ENCODE results near the gene TLR4.

Gene TLR4

DNA sequence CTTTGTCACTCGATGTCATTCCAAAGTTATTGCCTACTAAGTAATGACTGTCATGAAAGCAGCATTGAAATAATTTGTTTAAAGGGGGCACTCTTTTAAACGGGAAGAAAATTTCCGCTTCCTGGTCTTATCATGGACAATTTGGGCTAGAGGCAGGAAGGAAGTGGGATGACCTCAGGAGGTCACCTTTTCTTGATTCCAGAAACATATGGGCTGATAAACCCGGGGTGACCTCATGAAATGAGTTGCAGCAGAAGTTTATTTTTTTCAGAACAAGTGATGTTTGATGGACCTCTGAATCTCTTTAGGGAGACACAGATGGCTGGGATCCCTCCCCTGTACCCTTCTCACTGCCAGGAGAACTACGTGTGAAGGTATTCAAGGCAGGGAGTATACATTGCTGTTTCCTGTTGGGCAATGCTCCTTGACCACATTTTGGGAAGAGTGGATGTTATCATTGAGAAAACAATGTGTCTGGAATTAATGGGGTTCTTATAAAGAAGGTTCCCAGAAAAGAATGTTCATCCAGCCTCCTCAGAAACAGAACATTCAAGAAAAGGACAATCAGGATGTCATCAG is 11.3 kb downstream of the TLR4 start:
- DNase-seq (ENCODE audit: low spot score): no peak

DNA sequence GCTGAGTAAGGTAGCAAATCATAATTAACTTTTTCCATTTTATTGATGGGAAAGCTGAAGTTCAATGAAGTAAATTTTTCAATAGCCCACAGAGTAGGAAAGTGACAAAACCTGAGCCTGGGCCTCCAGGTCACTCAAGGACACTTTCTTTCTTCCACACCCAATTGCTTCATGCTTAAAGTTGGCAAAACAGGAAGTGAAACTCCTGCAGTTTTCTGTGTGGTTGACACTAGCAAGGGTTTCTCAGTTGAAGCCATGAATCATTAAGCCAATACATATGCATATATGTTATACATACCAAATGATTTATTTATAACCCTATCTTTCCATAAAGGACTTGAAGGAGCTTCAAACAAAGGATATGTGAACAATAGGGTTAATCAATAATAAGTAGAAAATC is 13.9 kb downstream of the TLR4 start:
- DNase-seq (ENCODE audit: low spot score): no peak

DNA sequence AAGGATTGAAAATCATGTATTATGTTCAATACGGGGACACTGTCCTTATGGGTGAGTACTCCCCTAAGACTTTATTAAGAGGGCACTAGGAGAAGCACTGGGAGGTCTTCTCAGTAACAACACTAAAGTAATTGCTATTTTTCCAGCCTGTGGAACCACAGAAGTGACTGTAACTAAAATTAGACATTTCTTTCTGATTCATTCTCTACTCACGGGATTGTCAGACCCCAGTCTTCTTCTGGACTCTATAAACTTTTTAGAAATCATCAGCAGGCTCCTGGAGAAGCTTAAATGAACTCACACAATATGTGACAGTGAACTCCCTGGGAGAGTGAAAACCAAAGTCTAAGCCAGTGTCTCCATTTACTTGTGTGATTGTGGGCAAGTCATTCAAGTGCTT is 14.5 kb downstream of the TLR4 start:
- DNase-seq (ENCODE audit: low spot score): no peak

DNA sequence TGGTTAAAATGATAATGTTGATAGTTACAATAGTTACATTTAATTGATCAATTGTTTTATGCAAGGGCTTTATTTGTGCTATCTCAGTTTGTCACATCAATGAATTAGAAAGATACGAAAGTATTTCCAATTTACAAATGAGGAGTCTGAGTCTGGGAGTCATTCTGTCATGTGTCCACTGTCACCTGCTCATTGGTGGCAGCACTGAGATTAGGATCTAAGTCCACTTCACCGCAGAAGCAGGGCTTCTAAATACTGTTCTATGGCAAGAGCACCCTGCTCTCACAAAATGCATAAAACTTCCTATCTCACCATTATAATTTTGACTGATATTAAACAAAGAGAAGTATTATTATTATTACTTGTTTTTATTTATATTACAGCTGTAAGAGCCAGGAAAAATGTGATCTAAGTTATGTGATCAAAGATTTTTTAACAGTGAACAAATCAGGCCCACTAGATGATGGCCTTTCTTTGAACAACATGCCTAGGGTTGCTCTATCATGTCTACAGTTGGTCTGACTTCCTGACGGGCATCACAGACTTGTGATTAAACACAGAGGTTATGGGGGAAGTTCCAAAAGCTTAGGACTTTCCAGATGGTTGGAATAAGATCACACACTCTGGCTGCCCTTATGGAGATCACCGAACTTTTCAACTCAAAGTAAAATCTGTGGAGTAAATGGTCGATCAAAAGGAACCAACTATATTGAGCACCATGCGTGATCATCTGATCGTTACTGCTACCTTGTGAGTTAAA is 15.1 kb downstream of the TLR4 start:
- DNase-seq (ENCODE audit: low spot score): no peak

DNA sequence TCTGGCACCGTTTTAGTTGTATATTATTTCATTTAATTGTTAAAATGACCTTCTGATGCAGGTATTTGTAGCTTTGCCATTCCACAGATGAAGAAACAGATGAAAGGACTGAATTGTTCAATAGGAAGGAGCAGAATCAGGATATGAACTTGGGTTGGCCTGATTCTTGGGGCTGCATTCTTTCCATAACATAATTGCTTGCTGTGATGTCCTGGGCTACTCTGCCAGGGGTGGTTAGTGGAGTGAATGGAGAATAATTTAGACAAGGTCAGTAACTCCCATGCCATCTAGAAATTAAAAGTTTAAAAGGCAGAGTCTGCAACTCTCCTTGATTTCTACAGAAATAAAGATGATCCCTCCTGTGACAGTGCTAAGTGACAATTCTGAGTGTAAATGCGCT is 15.9 kb downstream of the TLR4 start:
- no peak for DNase-seq (ENCODE audit: low spot score)

DNA sequence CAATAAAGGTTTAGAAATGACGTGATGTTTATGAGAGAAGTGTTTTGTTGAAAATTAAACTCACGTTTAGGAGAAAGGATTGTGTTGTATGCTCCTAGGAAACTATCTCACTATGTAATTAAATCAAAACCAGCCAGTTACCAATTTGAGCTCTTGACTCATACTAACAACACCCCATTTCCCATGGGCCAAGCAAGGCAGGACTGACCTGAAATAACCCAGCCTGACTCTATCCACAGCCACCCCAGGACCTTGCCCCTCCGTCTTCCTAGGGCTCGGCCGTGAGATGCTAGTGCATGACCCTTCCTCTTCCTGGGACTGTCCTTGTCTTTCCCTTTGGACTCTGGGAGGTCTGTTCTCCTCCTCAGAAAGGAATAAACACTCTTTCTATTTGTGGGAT is 16.4 kb downstream of the TLR4 start:
- no peak for DNase-seq (ENCODE audit: low spot score)

DNA sequence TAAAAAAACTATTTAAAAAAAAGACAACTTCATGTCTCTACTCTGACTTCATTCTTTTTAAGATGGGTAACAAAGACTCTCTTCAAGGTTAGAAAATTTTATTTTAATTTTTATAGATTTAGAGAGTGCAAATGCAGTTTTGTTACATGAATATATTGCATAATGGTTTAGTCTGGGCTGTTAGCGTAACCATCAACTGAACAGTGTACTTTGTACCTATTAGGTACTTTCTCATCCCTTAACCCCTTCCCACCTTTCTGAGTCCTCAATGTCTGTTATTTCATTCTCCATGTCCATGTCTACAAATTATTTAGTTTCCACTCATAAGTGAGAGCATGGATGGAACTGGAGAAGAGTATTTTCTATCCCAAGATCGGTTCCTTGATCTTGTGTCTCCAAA is 16.8 kb downstream of the TLR4 start:
- no peak for DNase-seq (ENCODE audit: low spot score)

DNA sequence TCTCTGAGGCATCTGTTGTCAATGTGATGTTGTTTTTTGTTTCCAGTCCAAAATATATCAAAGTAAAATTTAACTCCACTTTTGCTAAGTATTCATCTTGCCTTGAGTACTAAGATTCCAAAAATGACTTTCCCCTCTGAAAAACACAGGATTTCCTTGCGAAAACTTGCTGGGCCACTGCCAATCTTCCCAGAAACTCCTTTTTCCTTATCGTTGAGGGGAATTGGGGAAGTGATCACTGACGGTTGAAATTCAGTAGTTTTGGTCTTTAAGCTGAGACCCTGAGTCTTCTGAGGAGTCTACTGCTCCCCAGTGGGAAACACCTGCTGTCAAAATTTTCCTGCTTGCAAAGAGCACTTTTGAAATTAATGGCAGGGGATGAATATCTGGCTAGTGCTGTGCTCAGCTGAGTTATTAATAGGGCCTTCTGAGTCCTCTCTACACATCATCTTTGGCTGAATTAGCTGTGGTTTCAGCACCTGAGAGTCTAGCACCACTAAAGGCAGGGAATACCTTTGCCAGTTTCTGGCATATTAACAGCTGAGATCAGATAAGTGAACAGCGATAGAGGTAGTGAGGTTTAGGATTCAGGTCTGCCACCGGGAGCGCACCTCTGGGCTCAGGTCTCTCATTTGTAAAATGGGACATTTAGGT is 18.0 kb downstream of the TLR4 start:
- DNase-seq (ENCODE audit: low spot score): no peak

DNA sequence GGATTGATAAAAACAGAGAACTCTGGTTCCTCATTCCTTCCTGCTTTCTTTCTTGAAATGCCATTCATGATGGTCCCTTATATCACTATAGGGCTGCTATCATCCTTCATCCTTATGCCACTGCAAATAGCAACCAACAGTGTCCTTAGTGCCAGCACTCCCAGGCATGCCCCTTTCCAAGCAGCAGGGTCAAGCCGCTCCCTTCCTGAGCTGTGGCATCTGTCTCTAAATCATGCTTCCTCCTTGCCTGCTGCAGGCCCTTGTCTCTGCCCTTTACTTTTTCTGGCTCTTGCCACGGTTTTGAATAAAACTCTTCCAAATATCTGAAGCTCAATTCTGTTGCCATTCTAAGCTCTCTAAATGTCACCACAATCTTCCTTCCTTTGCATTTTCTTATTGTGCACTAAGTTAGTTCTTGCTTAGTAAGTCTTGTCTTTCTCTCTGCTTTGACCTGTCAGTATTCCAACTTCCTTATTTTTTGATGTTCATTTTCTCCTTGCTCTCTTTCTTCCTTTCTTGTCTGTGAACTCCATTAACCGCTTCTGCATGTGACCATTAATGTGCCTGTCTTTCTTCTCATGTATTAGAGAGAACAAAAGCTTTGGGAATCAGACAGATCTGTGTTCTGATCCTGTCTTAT is 19.9 kb downstream of the TLR4 start:
- no peak for DNase-seq (ENCODE audit: low spot score)

DNA sequence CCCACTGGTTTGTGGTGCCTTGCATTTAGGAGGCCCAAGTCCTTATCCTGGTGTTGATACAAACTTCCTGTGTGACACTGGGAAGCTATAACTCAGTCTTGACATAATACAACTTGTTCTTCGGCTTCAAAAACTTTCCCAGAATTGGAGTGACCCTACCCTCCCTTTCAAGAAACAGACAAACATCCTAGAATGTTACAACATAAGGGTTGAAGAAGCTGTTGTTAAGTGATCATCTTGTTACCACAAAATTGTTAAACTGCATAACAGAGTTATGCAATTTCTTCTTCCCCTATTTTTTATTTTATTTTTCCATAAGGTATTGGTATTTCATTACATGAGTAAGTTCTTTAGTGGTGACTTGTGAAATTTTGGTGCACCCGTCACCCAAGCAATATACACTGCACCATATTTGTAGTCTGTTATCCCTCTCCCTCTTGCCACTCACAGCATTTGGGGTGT is 21.3 kb downstream of the TLR4 start:
- DNase-seq (ENCODE audit: low spot score): no peak

DNA sequence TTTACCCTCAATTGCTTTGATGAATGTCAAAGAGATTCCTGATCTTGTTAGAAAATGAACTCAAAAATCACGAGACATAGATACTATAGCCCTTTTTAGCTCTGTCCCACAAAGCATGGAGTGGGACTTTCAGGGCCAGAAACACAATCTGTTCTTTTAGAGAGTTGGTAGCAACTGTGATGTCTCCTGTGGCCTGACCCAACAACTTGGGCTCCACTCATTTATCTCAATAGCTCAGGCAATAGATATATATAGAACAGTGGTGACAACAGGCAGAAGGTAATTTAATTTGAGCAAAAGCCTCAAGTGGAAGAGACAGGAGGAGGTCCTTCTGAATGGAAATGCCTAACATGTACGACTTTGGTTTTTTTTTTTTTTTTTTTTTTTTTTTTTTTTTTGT is 25.2 kb downstream of the TLR4 start:
- DNase-seq (ENCODE audit: low spot score): no peak

DNA sequence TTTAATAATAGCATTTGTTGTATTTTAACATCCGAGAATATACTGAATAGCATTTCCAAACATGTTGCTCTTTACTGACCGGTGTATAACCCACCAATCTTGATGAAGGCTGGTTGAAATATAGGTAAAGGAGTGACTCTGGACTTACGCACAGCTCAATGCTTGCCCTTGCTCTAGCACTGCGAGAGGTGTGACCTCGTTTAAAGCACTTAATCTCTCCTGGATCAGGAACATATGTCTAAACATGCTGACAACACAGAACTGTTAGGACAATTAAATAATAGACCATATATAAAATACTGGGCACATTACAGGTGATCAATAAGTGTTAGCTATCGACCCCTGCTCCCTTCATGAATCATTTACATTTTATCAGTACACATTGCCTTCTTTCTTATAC is 28.3 kb downstream of the TLR4 start:
- DNase-seq (ENCODE audit: low spot score): no peak

DNA sequence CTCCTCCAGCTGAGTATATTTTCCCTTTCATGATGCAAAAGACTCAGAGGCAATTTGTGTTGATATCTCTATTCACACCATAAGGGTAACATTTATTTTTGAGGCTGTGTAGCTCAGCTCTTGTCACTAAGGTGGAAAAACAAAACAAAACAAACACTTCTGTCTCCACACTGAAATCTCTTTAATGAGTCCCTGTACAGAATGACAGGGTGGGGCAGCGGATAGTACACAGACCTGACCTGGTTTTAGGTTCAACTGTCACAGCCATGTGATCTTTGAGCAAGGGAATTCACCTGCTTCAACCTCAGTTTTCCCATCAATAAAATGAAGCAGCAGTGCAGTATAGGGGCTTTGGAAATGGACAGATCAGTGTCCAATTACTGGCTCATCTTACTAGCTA is 29.3 kb downstream of the TLR4 start:
- peak; percentile 9 for DNase-seq (ENCODE audit: low spot score)

DNA sequence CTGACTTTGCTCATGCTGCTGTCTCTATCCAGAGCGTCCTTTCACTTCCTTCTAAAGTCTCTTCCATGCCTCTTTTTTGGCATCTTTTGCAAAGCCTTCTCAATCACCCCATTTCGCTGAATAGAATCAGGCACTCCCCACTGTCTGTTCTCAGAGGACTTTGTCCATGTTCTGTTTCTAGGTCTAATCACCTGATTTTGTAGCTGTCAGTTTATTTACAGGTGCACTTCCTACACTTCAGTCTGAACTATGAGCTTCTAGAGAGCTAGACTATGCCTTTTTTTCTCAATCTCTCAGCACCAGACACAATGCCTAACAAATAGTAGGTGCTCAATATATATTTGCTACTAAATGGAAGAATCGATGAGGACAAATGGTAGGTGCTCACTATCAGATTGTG is 29.9 kb downstream of the TLR4 start:
- no peak for DNase-seq (ENCODE audit: low spot score)

DNA sequence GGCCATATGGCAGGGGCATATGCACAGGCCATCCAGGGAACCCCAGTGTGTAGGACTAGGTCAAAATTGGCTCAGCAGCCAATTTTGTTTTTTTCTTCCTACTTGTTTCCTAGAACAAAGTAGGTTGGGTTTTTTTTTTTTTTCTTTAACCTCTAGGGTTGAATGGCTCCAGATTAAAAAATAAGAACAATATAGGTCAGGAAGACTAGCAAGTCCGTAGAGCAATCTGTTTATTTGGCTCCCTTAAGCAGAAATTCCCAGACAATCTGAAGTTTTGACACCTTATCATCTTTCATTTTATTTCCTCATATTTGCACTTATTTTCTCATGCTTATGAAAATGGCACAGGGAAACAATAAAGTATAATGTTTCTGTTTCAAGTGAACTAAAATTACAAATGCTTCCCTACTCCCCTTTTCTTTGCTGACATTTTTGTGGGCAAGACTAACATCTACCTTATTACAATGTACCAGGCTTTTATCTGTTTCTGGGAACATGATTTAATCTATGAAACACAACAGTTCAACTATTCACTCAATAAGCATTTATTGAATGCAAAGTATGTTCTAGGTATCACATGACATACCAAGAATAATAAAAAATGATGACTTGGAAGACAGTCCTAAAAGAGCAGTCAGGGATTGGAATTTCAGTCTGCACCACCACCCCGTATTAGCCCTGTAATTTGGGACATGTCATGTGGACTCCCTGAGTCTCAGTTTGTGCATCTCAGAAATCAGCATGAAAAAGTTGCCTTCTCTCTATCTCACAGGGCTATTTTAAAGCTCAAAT is 30.5 kb downstream of the TLR4 start:
- DNase-seq (ENCODE audit: low spot score): no peak

DNA sequence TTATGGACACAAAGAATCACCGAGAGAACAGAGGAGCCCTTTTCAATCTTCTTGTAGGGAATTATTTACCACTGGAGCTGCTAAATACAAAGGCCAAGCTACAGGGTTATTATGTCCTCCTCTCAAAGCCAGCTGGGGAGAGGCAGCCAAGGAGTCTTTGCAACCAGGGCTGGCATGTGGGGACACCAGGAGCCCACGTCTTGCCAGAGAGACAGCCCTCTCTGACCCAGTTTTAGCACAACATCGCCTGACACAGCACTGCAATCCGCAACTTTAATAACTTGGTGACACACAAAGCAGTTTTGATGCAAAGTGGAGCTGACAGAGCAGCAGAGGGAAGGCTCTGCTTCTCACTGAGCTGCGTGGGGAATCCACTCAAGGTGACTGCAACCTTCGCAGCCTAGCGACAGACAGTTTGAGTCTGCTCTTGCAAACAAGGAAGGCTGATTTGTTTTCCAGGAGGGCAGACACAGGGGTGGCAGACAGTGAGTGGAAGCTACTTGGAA is 33.6 kb downstream of the TLR4 start:
- DNase-seq (ENCODE audit: low spot score): no peak

DNA sequence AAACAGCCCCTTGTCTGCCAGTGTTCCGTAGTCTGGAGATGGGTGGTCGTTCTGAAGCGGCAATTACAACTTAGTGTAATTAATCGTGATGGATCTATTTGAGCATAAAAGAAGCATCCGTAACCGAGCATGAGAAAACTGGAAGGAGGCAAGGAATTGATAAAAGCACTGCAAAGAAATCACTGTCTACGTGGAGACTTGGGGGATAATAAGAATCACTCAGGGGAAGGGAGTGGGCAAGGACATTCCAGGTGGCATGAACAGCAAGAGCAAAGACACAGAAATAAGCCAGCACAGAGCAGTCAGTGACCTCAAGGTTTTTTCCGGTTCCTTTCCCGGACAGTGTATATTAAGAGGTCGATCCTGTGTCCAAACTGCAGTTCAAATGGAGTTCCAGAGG is 35.0 kb downstream of the TLR4 start:
- DNase-seq (ENCODE audit: low spot score): no peak

DNA sequence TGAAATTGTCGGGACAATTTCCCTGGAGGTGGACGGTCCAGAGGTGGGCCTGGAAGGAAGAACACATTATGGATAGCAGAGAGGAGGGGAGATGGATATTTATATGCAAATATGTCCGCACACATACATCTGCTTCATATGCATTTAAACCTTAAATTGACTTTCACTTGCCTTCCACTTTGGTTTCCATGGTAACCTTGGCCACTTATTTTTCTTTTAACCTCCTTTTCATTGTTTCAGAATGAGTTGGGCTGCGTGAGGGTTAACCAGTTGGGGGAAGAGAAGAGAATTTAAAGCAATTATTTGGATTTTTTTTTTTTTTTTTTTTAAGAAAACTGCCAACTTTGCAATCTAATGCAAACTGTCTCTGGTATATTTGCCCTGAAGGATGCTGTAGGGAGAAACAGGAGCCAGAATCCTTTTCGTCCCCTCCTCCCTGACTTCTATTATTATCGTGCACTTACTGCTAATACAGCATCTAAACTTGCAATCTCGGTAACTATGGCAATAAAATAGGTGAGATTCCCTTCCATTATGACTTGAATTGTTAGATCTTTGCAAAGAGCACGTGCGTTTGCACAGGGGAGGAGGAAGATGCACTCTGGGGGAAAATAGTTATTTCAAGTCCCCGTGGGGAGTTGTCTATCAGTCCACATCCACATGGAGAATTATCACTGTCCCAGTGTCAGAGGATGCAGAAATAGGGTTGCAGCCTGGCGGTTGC is 35.6 kb downstream of the TLR4 start:
- no peak for DNase-seq (ENCODE audit: low spot score)

DNA sequence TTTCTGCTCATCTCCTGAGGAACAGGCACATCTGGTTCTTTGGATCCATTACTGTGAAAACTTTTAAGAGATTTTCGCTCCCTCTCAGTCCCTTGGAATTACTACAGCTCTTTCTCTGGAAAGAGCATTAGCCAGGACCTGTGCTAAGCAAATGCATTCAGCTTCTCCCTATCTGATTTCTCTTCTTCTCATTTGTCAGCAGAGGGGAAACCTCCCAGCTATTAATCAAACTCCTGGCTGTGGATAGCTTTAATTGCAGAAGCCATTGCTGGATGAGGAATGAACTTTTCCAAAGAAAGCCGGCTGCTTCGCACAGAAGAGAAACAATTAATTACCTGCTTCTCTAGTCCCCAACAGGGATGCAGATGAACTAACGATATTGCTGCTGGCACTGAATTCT is 37.9 kb downstream of the TLR4 start:
- DNase-seq (ENCODE audit: low spot score): no peak

DNA sequence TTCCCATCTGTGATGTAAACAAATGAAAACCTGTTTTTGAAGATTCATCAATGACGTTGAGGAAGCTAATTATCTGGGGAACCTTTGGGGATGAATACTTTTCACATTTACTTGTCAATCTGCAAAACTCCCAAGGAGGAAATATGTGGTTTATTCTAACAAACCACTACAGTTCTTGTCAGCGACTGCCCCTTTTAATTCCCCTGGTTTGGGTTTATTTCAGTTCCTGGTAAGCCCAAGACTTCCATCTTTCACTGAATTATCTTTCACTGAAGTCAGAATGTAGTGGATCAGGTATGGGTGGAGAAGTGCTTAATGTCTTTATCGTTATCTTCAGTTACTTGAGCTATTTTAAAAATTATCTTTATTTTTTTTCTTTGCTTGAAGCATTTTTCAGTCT is 40.2 kb downstream of the TLR4 start:
- DNase-seq (ENCODE audit: low spot score): no peak

DNA sequence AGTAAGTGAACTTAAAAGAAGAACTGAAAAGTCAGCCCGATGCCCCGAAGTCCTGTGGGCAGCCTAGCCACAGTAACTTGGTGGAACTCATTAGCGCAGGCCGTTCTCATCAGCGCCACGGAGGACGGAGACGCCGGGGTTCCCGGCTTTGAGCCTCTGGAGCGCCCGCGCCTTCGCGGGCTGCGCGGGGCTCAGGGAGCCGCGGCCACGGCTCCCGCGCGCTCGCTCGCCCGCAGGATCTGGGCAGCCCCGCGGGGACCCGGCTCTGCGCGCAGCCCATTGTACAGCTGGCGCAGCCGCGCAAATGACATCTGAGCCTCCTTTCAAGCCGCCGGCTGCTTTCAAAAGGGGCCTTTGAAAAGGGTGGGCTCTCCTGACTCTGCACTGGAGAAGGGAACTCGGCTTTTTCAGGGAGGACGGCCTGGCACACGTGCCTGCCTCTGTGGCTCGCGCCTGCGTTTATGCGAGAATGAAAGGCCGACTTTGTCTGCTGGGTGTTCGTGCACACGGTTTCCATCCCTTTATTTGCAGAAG is 40.7 kb downstream of the TLR4 start:
- DNase-seq (ENCODE audit: low spot score): no peak

Data from SW480 (cell line).